ENCODE data around the gene PI4KA.

Gene PI4KA

GRCh38 chr22:20814221-20814808 lies 44.3 kb downstream of the PI4KA start:
- DNase-seq = no peak

GRCh38 chr22:20813056-20813455 lies 45.6 kb downstream of the PI4KA start:
- no peak for DNase-seq

DNA sequence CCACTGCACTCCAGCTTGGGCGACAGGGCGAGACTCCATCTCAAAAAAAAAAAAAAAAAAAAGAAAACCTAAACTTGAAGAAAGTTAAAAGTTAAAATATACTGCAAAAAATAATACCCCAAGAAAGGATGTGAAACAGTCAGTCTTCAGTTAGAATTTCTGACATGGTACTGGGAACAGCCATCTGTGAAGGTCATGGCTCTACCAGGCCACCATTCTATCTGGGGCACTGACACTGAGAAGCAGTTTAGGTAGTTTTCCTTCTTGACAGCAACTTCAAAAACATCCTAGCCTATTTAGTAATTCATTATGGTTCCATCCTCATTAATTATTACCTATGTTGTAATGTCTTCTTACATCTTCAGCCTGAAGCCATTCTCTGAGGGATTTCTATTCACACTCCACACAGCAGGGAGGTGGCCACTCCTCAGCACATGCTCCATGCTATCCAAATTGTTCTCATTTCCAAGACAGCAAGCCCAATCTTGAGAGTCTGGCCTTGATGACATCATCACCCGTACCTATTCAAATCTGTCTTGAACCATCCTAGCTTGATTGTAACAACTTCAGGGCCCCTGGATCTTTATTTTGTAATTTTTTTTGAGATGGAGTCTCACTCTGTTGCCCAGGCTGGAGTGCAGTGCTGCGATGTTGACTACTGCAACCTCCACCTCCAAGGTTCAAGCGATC lies 46.5 kb downstream of the PI4KA start:
- DNase-seq = no peak

GRCh38 chr22:20811171-20811570 lies 47.4 kb downstream of the PI4KA start:
- DNase-seq = no peak

DNA sequence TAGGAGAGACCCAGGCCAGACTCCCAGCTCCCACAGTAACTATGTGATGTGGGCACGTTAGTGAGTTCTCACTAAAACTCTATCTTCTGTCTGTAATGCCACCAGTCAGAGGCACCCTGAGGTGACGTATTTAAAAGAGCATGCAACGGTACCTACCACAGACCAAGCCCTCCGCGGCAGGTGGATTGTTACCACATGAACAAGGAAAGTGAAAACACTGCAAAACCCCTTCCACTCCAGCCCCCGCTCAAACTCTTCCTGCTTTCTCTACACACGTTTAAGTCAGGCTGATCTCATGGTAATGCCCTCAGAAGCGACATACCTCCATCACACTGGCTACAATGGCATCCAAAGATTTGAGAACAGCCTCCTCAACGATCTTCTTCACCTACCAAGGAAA lies 48.0 kb downstream of the PI4KA start:
- DNase-seq = no peak

- no peak for DNase-seq
Measured at GRCh38 chr22:20809538-20810185, 48.9 kb downstream of the PI4KA start.

GRCh38 chr22:20808844-20809243 lies 49.8 kb downstream of the PI4KA start:
- no peak for DNase-seq

DNA sequence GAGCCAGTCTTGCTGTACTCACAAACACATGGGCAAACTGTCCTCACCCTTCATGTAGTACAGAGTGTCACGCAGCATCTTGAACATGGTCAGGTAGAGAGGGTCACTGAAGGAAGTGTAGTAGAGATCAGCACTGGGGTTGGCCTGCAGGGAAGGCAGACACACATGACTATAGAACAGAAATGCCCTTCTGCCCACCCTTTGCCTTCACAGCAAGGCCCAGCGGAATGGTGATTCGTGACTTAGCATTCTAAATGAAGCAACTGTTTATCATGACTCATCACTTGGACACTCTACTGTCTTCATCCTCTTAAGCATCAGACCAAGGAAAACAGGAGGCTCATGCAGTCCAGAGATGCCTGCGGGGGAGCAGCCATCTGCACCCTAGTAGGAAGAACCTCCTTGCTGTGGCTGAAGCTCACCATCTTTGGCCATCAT lies 51.3 kb downstream of the PI4KA start:
- no peak for DNase-seq

DNA sequence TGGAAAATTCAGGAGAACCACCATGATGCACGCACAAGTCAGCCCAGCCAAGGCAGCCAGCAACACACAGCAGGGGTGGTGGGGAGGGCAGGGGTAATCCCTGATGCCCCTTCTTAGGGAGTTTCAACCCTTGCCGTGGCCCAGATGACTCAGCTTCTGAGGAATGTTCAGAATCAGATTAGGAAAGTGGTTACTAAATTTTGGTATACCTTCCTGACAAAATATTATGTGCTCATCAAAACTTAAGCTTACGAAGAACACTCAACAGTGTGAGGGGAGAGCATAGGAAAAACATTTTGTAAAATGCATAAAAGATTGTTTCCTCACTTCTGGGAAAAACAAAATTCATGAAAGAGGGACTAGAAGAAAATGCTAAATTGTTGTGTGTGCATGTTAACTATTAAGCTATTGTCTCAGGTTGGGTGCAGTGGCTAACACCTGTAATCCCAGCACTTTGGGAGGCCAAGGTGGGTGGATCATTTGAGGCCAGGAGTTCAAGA lies 52.6 kb downstream of the PI4KA start:
- no peak for DNase-seq

DNA sequence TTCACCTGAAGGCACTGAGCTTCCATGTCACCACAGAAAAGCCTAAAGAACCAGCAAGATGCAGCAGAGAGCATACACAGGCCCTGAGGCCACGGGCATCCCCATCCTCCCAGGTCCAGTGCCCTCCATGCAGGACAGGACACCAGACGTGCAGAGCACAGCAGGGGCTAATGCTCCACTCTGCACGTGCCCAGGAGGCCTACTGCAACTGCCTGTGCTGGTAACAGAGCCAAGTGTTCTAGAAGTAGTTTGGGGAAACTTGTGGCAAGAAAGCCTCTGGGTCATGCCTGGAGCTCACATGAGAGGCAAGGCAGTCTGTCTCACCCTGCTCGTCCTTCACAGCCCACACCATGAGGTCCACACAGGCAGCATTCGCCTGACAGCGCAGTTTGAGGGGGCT lies 54.0 kb downstream of the PI4KA start:
- no peak for DNase-seq

GRCh38 chr22:20803696-20804324 lies 54.8 kb downstream of the PI4KA start:
- no peak for DNase-seq

DNA sequence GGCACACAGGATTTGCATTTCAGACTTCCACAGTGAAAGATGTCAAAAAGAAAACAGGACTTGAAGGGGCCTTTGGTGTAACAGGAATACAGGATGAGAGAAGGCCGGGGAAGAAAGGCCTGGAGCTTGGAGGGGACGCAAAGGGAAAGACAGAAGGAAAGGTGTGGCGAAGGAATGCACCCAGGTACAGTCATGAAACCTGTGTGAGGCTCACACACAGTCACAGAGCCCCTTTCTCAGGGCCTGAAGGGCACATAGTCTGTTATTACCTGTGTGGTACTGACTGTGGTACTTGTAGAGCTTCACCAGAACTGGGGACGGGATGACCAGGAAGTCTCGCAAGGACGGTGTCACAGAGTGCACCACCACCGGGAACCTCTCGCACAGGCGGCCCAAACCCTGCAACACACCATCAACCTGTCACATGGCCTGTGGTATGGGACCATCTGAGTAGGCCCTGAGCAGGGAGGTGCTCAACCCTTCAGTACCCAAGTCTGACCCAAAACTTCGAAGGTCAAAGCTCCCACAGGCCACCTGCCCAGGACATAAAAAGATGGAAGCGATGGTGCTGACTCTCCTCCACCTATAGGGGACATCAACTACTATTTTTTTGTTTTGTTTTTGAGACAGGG lies 55.6 kb downstream of the PI4KA start:
- no peak for DNase-seq

DNA sequence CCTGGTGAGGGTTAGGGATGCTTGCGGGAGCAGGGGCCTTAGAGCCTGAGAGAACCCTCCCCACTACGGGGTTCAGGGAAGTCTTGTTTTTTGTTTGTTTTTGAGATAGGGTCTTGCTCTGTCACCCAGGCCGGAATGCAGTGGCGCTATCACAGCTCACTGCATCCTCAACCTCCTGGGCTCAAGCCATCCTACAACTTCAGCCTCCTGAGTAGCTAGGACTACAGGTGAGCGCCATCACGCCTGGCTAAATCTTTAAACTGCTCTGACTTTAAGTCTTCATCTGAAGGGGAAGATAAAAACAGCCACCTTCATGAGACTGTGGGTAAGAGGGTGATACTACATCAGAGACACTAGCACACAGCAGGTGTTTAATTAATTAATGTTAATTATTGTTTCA lies 56.2 kb downstream of the PI4KA start:
- no peak for DNase-seq

- DNase-seq = no peak
Measured at GRCh38 chr22:20799449-20799848, 59.2 kb downstream of the PI4KA start.

GRCh38 chr22:20798974-20799373 lies 59.6 kb downstream of the PI4KA start:
- DNase-seq = no peak

- DNase-seq = no peak
Measured at GRCh38 chr22:20798218-20798617, 60.4 kb downstream of the PI4KA start.

- DNase-seq = no peak
Measured at GRCh38 chr22:20796731-20797130, 61.9 kb downstream of the PI4KA start.

DNA sequence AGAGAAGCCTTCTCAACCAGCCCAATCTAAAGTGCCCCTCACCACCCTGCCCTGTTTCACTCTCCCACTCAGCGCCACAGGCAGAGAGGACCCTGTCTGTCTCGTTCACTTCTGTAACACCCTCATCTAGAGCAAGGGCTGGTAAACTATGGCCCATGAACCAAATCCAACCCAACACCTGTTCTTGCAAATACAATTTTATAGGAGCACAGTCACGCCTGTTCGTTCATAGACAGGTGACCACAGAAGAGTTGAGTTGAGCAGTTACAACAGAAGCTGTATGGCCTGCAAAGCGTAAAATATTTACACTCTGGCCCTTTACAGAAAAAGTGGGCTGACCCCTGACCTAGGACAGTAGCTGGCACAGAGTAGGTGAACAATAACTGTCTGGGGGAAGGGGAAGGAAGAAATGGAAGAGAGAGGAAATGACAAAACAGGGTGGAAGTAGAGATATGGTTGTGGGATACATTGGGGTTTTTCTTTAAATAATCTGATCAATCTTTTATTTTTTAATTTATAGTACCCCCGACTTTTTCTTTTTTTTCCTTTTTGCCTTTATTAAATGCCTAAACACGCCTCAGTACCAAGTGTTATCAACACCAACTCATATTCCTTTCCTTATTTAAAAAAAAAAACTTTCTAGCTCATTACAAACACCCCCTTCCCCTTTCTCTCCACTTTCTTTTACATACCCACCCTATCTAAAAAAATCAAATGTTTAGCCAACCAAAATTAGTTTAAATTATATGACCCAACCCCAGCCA lies 63.8 kb downstream of the PI4KA start:
- no peak for DNase-seq

- DNase-seq = no peak
Measured at GRCh38 chr22:20793748-20794649, 64.6 kb downstream of the PI4KA start.

DNA sequence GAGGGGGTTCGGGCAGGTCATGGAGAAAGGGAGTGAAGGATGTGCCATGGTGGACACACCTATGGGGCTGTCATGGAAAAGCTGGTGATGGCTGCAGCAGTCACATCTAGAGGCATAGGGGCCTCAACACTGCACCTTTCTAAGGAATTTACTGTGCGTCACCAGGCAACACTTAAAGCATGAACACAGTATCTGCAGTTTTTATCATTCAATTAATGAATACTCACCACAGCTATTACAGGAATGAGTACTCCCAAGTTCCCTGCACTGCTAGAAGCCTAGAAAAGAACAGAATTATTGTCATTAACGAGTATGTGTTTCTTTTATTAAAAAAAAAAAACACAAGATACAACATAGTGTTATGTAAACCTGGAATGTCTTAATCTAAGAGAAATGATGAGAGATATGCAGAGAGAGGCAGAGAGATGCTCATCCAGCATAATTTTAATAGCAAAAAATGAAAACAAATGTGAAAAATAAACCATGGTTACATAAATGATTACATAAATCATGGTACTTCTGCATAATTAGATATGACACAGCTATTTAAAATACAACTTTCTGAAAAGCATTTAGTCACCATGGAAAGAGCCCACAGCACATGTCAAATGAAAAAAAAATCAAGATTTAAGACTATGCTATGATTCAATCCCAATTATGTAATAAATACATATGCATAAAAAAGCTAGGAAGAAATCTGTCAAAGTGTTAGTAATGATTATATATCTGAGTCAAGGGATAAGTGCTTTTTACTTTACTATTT lies 65.5 kb downstream of the PI4KA start:
- DNase-seq = no peak
